SIG-M5 (cell line): ENCODE measurements around the gene DSCAML1.
"Not testable (repeated sequence)": the region's sequence is repeated elsewhere in the genome, so short reads cannot be mapped to it uniquely, and the experiment has no call there.

ENCODE experiments used
- DNase-seq: peaks from one replicate; lab custom pipeline; 2025; lab: John Stamatoyannopoulos, UW

DSCAML1 gene

DNA sequence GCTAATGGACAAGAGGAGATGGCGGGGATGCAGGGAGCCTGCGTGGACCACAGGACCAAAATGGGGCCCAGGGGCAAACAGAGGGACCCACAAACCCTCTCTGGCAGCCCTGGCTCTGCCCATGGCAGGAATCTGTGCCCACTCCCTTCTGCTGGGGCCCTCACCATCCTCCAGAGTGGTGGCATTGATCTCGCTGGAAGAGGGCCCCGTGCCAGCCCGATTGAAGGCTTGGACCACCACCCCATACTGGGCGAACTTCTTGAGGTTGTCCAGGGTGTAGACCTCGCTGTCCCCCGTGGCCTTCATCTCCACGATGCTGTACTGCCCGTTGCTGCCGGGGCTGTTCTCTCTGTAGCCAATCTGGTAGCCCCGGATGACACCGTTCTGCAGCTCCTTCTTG is 332.2 kb downstream of the DSCAML1 start:
- DNase-seq, result no peak

DNA sequence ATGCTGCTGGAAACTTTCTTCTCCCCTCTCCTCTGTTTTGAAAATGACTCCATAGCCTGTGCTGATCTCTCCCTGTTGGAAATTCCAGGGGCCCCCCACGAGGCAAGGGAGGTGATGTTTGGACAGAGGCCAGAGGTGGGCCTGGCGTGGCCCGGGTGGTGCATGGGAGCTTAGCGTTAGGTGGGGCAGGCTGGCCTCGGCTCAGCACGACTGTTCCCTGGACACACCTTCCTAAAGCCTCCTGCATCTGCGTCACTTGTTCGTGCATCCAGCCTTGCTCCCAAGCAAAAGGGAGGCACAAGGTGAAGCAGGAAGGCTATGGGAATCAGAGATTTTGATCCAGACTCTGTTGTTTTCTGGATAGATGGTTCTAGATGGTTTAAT is 334.2 kb downstream of the DSCAML1 start:
- DNase-seq, result no peak

- DNase-seq, result no peak
These were observed 334.7 kb downstream of the DSCAML1 start for GRCh38 chr11:117462183-117462863.

- no peak for DNase-seq
These were observed 335.4 kb downstream of the DSCAML1 start for GRCh38 chr11:117461396-117462182.

DNA sequence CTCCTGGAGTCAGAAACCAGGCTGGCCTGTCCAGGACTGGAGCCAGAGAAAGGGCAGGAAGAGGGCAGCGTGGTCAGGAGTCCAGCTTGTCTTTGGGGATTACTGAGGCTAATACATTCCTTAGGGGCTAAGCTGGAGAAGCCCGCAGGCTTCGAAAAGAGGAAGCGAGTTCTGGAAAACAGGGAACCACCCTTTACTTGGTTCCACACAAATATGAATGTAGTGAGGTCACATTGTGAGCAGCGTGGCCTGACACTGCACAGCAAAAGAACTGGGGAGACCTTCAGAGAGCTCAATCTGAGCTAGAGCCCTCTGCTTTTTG is 337.1 kb downstream of the DSCAML1 start:
- DNase-seq, result no peak

DNA sequence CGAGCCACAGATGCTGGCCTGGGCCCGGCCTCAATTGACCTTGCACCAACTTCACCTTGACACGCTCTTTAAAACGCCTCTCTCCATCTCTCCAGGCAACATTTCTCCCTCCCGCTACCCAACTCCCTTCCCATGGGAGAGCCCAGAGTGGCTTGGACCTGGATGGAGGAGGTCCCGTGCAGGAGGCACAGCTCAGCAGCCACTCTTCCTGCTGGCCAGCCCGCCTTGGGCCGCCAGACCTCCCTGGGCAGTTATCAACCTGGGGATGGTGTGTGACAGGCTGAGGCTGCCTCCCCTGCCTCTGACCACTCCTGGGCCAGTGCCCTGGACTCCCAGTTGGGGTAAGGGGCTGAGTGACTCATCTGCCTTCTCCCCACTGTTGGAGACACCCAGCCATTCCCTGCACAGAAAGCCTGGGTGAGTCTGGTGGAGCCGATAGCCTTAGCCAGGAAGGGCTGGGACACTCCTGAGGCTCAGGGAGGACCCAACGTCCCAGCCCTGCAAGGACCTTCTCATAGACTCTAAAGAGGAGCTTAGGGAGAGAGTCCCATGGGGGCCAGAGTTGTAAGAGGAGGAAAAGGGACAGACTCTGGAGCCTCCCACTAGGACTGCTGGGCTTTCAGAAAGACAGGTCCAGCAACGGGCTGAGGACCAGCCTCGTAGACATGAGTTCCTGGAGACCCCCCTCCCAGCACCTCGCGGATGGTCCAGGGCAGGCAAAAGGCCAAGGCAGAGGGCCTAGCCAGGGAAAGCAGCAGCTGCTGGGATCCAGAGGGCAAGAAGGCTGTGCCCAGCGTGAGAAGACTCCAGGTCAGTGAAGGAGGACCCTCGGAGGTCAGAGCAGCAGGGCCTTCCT is 337.7 kb downstream of the DSCAML1 start:
- no peak for DNase-seq

- no peak for DNase-seq
These were observed 338.5 kb downstream of the DSCAML1 start for GRCh38 chr11:117458275-117459122.

GRCh38 chr11:117457835-117458234 is 339.2 kb downstream of the DSCAML1 start:
- DNase-seq, result no peak

- DNase-seq, result no peak
These were observed 339.8 kb downstream of the DSCAML1 start for GRCh38 chr11:117457031-117457785.

DNA sequence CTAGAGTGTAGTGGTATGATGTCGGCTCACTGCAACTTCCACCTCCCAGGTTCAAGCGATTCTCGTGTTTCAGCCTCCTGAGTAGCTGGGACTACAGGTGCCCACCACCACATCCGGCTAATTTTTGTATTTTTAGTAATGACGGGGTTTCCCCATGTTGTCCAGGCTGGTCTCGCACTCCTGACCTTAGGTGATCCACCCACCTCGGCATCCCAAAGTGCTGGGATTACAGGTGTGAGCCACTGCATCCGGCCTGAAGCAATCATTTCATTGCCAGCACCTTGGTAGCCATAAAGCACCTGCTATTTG is 340.3 kb downstream of the DSCAML1 start:
- not testable (repeated sequence) for DNase-seq

- DNase-seq, result no peak
These were observed 340.8 kb downstream of the DSCAML1 start for GRCh38 chr11:117456027-117456720.

DNA sequence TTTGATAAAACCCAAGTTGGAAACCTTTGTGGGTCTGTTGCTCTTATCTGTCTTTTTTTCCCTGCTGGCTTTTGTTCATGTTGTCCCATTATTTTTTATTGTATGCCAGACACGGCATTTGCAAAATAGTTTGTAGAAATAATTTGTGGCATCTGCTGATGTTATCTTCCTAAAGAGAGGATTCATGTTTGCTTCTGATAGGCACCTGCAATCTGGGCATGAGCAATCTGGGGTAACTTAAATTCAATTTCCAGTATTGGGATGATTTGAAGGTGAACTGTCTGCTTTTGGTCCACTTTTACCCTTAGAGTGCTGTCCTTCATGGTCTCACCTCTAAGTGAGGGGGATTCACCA is 342.5 kb downstream of the DSCAML1 start:
- no peak for DNase-seq

- DNase-seq, result no peak
These were observed 343.0 kb downstream of the DSCAML1 start for GRCh38 chr11:117453886-117454563.

- DNase-seq, result no peak
These were observed 347.8 kb downstream of the DSCAML1 start for GRCh38 chr11:117449111-117449693.

- no peak for DNase-seq
These were observed 352.0 kb downstream of the DSCAML1 start for GRCh38 chr11:117444711-117445658.

- no peak for DNase-seq
These were observed 352.8 kb downstream of the DSCAML1 start for GRCh38 chr11:117444256-117444655.

- no peak for DNase-seq
These were observed 353.5 kb downstream of the DSCAML1 start for GRCh38 chr11:117443266-117444186.

DNA sequence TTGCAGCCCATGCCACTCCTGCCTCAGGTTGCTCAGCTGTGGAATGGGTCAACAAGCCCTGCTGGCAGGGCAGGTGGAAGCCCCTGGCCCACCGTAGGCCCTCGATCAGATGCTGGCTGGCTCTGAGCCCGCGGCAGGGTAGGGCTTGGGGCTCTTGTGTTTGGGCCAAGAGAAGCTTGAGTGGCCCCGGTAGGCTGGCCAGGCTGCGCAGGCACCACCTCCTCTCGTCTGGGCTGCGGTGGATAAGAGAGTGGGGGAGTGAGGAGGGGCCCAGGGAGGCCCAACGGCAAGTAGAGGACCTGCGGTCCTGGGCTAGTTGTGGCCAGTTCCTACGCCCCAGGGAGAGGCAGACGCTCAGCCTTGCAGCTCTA is 354.2 kb downstream of the DSCAML1 start:
- no peak for DNase-seq
